NB4 (cell line): ENCODE results near the gene TACC2.

Source experiments
- DNase-seq: peaks from one replicate; pipeline ENCODE4 v3.0.0; 2010; ENCODE audit warnings: low read depth
- H3K4me3 ChIP-seq: one replicate; pipeline ENCODE4 v1.5.1; 2011; ENCODE audit warnings: mild to moderate bottlenecking, low read depth, low read length, moderate library complexity
- CTCF ChIP-seq: IDR thresholded peaks from one replicate; pipeline ENCODE4 v1.5.1; 2012; ENCODE audit warnings: low read depth, low read length
- MYC ChIP-seq: IDR thresholded peaks from 2 replicates; pipeline ENCODE4 v1.6.1; 2011; ENCODE audit warnings: low read depth, low read length
- POLR2A ChIP-seq: IDR thresholded peaks from 2 replicates; pipeline ENCODE4 v1.6.1; 2011; ENCODE audit warnings: mild to moderate bottlenecking; ENCODE audit not compliant: insufficient read length; ENCODE audit errors: extremely low read depth
- TF ChIP-seq, protein P1 (sequence below): IDR thresholded peaks from 2 replicates; pipeline ENCODE4 v1.6.1; 2011; ENCODE audit warnings: low read depth, low read length

Gene TACC2

GRCh38 chr10:122171302-122172075, 182.5 kb downstream of the TACC2 start:
- no peak for DNase-seq
- no peak overlapping the region for H3K4me3 ChIP-seq
- no peak for TF ChIP-seq CTCF
- TF ChIP-seq, protein P1, sequence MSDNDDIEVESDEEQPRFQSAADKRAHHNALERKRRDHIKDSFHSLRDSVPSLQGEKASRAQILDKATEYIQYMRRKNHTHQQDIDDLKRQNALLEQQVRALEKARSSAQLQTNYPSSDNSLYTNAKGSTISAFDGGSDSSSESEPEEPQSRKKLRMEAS, result no peak
- no peak for TF ChIP-seq MYC
- no peak for TF ChIP-seq POLR2A

DNA sequence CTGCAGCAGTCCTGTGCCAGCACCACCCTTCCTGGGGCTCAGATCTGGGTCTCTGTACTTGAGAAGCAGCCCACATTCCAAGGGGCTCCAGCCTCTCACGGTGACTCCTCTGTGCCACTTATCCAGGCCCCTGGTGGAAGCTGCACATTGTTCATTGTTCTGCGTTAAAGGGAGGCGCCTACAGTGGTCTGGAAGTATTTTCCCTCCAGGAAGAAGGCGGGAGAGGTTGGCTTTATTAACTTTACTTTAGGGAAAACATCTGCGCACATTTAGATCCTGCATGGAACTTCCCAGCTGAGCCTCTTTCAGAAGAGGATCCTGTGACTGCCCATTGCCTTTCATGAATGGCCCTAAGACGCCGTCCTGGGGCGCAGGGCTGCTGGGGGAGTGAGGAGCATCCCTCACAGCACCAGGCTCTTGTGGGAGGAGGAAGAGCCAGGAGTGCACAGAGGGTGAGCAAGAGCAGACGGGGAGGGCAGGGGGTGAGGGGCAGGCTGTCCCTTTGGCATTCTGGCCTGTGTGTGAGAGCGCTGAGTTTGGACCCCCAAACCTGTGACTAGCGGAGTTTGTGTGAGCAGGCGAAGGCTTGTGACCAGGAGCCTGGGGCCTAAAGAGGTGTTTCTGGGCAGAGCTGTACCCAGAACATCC, 183.5 kb downstream of the TACC2 start:
- TF ChIP-seq MYC (no peak), POLR2A (no peak), CTCF (no peak)
- TF ChIP-seq, protein P1, result no peak
- DNase-seq, result no peak
- no peak overlapping the region for H3K4me3 ChIP-seq

DNA sequence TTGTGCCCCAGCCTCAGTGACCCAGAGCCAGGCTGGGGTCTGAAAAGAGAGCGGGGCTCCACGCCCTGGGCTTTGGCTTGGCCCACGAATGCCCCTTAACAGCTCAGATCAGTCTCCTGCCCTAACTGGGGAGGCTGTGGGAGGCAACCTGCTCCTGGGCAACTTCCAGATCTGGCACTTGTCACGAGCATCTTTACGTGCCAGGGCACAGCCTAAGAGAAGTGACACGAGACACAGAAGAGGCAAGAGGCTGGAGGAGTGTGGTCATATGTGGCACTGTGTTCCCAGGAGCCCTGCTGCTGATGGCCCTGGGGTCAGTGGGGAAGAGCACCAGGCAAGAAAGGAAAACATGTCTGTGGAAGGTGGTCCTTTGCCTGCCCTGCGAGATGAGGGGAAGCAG, 184.4 kb downstream of the TACC2 start:
- TF ChIP-seq POLR2A, result no peak
- TF ChIP-seq, protein P1, result no peak
- no peak for TF ChIP-seq CTCF
- no peak for TF ChIP-seq MYC
- H3K4me3 ChIP-seq, result no peak overlapping the region
- DNase-seq, result no peak

DNA sequence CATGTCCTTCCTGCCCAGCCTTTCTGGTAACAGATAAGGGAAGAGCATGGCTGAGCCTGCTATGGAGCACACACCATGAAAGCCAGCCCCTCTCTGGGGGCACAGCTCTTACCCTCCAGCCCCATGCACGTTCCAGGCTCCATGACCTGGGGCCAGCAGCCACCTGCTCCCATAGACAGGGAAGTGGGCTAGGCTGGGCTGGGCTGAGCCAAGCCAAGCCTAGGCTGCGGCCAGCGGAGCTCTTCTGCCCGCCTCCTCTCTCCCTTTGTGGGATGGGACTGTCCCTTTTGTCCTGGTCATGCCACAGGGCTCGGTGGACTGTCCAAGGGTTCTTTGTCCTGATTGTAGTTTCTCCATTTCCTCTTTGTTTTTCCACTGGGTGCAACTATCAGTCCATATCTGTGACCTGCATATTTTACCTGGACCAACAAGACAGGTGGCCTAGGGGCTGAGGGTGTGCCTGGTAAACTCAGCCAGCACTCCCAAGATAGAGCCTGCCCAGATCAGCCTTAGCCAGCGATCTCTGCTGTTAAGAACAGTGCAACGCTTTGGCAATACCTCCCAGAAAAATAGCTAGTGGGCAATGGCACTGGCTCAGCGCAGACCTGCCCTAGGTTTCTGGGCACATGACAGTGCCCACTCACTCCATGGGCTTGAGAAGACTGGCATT, 184.9 kb downstream of the TACC2 start:
- TF ChIP-seq CTCF (no peak), MYC (no peak), POLR2A (no peak)
- TF ChIP-seq, protein P1, result no peak
- no peak for DNase-seq

GRCh38 chr10:122176232-122177213, 187.6 kb downstream of the TACC2 start:
- no peak overlapping the region for H3K4me3 ChIP-seq
- TF ChIP-seq CTCF (no peak), POLR2A (no peak), MYC (no peak)
- TF ChIP-seq, protein P1, result no peak
- DNase-seq, result no peak

More for the DNA sequence above, 184.9 kb downstream of the TACC2 start:
- H3K4me3 ChIP-seq, result no peak overlapping the region
